Measurements from ENCODE around the gene COL5A1.

COL5A1 gene

DNA sequence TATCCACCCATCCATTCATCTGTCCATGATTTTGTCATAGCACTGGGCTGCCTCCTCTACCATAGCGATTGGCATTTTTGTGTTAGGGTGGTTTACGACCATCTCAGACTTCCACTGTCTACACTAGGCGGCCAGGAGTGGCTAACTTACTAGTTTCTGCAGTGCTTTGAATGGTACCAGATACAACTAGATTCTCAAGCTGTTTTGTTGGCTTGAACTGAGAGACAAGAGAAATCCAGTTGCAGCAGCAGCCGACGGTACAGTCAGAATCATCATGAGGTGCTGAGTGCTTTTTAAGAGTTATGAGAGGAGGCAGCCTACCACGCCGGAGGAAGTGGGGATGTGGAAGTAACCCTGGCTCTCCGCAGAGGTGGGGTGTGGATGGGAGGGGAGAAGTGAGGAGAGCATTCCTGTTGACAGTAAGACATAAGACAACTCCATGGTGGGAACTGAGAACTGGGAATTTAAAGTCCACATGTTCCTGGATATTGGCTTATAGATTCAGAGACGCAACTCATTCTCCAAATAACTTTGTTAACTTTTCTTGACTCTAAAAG, 27.9 kb downstream of the COL5A1 start:
- peak overlapping the region; percentile 88 for H3K27ac ChIP-seq (ENCODE audit: low read depth, low read length)

DNA sequence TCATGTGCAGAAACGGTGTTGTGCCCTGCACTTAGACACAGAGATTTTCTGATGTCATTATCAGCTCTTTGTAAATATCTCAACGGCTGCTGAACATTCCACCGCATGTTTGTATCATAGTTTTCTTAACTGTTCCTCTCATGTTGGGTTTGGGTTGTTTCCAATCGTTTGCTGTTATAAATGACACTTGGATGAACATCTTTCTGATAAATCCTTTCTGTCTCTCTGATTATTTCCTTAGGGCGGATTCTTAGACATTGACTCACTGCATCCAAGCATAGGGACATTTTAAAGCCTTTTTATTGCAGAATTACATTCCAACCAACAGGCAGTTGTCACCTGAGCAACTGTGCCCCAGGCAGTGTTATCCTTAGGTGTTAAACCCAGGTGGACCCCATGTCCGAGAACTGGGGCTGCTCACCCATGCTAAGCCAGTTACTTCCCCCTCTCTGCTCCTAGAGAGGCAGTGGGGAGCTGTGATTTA, 28.5 kb downstream of the COL5A1 start:
- Histone ChIP-seq H3K4me3 (ENCODE audit: low read depth, low read length) (peak overlapping the region; percentile 13; the same call in 1 of the 2 replicates), H3K79me2 (ENCODE audit: control insufficient read depth, insufficient read depth, low read length, unreplicated experiment) (peaks cover 93% of the 10 kb centered on the region), H3K36me3 (ENCODE audit: insufficient read depth, low read length) (peaks cover 28% of the 10 kb centered on the region), H3K27ac (ENCODE audit: low read depth, low read length) (peak overlapping the region; percentile 88), H3K4me1 (ENCODE audit: control insufficient read depth, insufficient read depth, low read length, unreplicated experiment) (peaks cover 83% of the 10 kb centered on the region), H2AFZ (ENCODE audit: low read length, unreplicated experiment) (no peak overlapping the region), H3K27me3 (ENCODE audit: insufficient read depth, low read length) (no peaks in the 10 kb centered on the region)

More for the DNA sequence above, 27.9 kb downstream of the COL5A1 start:
- H3K79me2 ChIP-seq (ENCODE audit: control insufficient read depth, insufficient read depth, low read length, unreplicated experiment) = peaks cover 93% of the 10 kb centered on the region
- H3K27me3 ChIP-seq (ENCODE audit: insufficient read depth, low read length) = no peaks in the 10 kb centered on the region
- H3K4me3 ChIP-seq (ENCODE audit: low read depth, low read length) = peak overlapping the region; percentile 13; the same call in 1 of the 2 replicates
- H3K4me1 ChIP-seq (ENCODE audit: control insufficient read depth, insufficient read depth, low read length, unreplicated experiment) = peaks cover 81% of the 10 kb centered on the region
- no peak overlapping the region for H2AFZ ChIP-seq (ENCODE audit: low read length, unreplicated experiment)
- peaks cover 29% of the 10 kb centered on the region for H3K36me3 ChIP-seq (ENCODE audit: insufficient read depth, low read length)

DNA sequence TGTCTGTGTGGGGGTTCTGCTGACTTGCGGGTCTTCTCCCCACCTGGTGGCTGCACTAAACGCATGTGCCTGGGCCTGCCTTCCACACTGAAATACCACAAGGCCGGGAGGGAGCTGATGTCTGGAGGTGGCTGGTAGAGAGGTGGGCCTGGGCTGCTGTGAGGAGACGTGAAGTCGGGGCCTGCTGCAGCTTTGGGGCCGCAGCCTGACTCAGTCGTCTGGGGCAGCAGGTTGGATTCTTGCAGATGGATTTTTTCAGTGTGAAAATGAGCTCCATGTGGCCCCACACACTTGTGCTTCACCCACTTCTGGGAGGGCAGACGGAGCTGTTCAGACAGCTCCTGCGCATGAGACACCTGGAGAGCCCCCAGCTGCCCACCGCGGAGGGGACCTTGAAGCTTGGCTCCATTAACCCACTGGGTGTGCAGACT, 29.3 kb downstream of the COL5A1 start:
- peaks cover 32% of the 10 kb centered on the region for H3K36me3 ChIP-seq (ENCODE audit: insufficient read depth, low read length)
- no peaks in the 10 kb centered on the region for H3K27me3 ChIP-seq (ENCODE audit: insufficient read depth, low read length)
- 0 out of 2 replicates have a peak overlapping the region, but pooled peaks have one; percentile 5 for H3K4me3 ChIP-seq (ENCODE audit: low read depth, low read length)
- H3K27ac ChIP-seq (ENCODE audit: low read depth, low read length) = peak overlapping the region; percentile 88
- H2AFZ ChIP-seq (ENCODE audit: low read length, unreplicated experiment) = no peak overlapping the region
- H3K79me2 ChIP-seq (ENCODE audit: control insufficient read depth, insufficient read depth, low read length, unreplicated experiment) = peaks cover 94% of the 10 kb centered on the region
- peaks cover 89% of the 10 kb centered on the region for H3K4me1 ChIP-seq (ENCODE audit: control insufficient read depth, insufficient read depth, low read length, unreplicated experiment)

DNA sequence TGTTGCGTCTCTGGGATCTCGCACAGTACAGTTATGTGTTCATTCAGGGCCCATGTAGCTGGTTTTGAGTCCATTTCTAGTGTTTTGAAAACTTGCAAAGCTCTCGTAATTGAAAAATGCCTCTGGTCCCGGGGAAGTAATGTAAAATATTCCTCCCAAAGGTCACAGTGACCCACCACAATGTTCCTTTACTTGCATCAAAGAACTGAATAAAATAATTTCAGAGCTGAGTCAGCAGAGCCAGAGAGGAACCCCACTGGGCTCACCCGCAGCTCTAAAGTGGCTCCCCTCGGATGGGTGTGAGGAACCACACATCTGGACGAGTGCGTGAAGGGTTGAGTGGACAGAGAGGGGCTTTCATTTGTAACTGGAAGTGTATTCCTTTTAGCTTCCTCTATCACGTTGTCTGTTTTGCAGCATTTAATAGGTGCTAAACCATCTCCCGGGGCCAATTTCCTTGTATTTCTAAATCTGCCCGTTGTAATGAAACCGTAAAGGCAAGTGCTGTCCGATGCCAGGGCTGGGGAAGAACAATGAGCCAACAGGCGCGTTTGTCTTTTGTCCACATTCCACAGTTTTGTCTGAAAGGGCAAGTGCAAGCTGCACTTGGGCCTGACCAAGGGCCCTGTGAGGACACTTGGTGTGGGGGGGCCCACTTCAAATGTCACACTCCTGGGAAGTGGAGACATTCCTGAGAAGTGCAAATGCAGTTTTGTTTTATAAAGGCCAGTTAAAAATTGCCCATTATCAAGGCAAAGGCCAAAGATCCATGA, 29.9 kb downstream of the COL5A1 start:
- Histone ChIP-seq H3K4me3 (ENCODE audit: low read depth, low read length) (no peak overlapping the region), H3K27me3 (ENCODE audit: insufficient read depth, low read length) (no peaks in the 10 kb centered on the region), H3K36me3 (ENCODE audit: insufficient read depth, low read length) (peaks cover 32% of the 10 kb centered on the region), H2AFZ (ENCODE audit: low read length, unreplicated experiment) (no peak overlapping the region), H3K79me2 (ENCODE audit: control insufficient read depth, insufficient read depth, low read length, unreplicated experiment) (peaks cover 95% of the 10 kb centered on the region), H3K4me1 (ENCODE audit: control insufficient read depth, insufficient read depth, low read length, unreplicated experiment) (peaks cover 90% of the 10 kb centered on the region), H3K27ac (ENCODE audit: low read depth, low read length) (peak overlapping the region; percentile 88)

DNA sequence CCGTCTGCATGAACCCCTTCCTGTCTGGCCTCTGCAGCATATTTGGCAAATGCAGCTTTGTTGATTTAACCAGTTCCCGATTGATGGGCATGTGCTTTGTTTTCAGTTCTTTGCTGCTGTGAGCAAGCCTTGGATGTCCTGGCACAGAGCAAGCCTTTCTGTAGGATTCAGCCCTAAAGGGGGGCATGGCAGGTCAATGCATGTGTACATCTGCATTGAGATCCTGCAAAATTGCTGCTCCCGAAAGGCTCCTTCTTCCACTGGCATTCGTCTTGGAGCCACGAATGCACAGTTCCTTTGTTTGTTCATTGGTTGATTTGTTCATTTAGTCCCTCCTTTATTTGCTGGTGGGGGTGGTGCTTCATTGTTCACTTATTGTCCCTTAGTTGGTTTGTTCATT, 34.8 kb downstream of the COL5A1 start:
- H3K4me3 ChIP-seq (ENCODE audit: low read depth, low read length) = no peak overlapping the region
- peaks cover 15% of the 10 kb centered on the region for H3K36me3 ChIP-seq (ENCODE audit: insufficient read depth, low read length)

DNA sequence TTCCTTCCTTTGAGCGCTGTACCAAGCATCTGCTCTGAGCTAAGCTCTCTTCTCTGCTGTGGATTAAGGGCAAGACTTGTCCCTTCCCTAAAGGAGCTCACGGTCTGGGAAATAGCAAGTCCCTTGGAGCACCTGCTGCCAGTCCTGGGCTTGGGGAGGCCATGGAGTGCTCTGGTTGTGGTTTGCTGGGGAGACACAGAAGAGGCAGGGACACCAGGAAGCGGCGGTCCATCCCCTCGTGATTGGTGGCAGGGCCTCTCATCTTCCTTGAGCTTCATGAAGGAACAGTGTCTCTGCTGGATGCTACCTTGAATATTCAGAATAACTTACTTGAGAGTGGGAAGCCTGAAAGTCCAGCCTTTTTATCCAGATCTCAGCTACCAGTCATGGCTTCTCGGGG, 35.3 kb downstream of the COL5A1 start:
- Histone ChIP-seq H3K27me3 (ENCODE audit: insufficient read depth, low read length) (no peaks in the 10 kb centered on the region), H3K36me3 (ENCODE audit: insufficient read depth, low read length) (peaks cover 13% of the 10 kb centered on the region), H3K4me1 (ENCODE audit: control insufficient read depth, insufficient read depth, low read length, unreplicated experiment) (peaks cover 73% of the 10 kb centered on the region), H3K79me2 (ENCODE audit: control insufficient read depth, insufficient read depth, low read length, unreplicated experiment) (peaks cover 97% of the 10 kb centered on the region), H3K27ac (ENCODE audit: low read depth, low read length) (no peak overlapping the region), H3K4me3 (ENCODE audit: low read depth, low read length) (no peak overlapping the region), H2AFZ (ENCODE audit: low read length, unreplicated experiment) (no peak overlapping the region)

More for the DNA sequence above, 34.8 kb downstream of the COL5A1 start:
- peaks cover 76% of the 10 kb centered on the region for H3K4me1 ChIP-seq (ENCODE audit: control insufficient read depth, insufficient read depth, low read length, unreplicated experiment)
- no peak overlapping the region for H2AFZ ChIP-seq (ENCODE audit: low read length, unreplicated experiment)
- no peaks in the 10 kb centered on the region for H3K27me3 ChIP-seq (ENCODE audit: insufficient read depth, low read length)
- no peak overlapping the region for H3K27ac ChIP-seq (ENCODE audit: low read depth, low read length)
- peaks cover 97% of the 10 kb centered on the region for H3K79me2 ChIP-seq (ENCODE audit: control insufficient read depth, insufficient read depth, low read length, unreplicated experiment)

DNA sequence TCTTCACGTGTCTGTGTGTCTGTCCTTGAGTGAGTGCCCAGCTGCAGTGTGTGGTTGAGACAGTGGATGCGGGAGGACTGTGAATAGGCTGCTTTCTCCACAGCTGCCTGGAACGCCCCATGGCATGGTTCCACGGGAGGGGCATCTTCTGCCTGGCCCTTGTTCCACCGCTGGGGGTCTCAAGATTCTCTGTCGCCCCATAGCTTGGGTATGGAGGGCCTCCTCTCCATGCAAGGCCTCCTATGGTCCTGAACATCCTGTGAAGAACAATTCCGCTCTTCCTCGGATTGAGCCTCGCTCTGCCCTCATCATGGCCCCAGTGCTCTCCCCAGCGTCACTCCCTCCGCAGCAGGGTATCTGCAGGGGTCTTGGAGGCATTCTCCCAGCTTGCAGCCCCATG, 36.1 kb downstream of the COL5A1 start:
- H3K27ac ChIP-seq (ENCODE audit: low read depth, low read length) = no peak overlapping the region
- H3K79me2 ChIP-seq (ENCODE audit: control insufficient read depth, insufficient read depth, low read length, unreplicated experiment) = peaks cover 97% of the 10 kb centered on the region
- no peaks in the 10 kb centered on the region for H3K27me3 ChIP-seq (ENCODE audit: insufficient read depth, low read length)
- H3K4me3 ChIP-seq (ENCODE audit: low read depth, low read length) = no peak overlapping the region
- H3K4me1 ChIP-seq (ENCODE audit: control insufficient read depth, insufficient read depth, low read length, unreplicated experiment) = peaks cover 66% of the 10 kb centered on the region
- H3K36me3 ChIP-seq (ENCODE audit: insufficient read depth, low read length) = peaks cover 4% of the 10 kb centered on the region
- H2AFZ ChIP-seq (ENCODE audit: low read length, unreplicated experiment) = no peak overlapping the region

DNA sequence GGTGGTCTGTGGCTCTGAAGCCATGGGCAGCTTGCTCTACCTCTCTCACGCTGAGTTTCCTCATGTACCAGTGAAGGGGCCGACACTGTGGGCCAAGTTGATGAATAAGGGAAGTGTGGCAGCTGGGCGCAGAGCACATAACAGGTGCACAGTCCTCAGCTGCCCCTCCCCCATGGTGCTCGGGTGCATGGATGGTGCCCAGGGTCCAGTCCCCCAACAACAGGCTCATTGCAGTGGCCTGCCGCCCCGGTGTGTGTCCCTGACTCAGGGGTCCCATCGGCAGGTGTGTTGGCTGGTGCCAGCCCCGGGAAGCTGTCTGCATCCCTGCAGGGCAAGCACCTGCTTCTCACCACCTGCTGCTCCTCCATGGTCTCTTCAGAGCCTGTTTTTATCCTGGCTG, 36.6 kb downstream of the COL5A1 start:
- H3K4me3 ChIP-seq (ENCODE audit: low read depth, low read length) = no peak overlapping the region
- H2AFZ ChIP-seq (ENCODE audit: low read length, unreplicated experiment) = no peak overlapping the region
- no peaks in the 10 kb centered on the region for H3K27me3 ChIP-seq (ENCODE audit: insufficient read depth, low read length)
- H3K4me1 ChIP-seq (ENCODE audit: control insufficient read depth, insufficient read depth, low read length, unreplicated experiment) = peaks cover 63% of the 10 kb centered on the region
- no peak overlapping the region for H3K27ac ChIP-seq (ENCODE audit: low read depth, low read length)
- H3K79me2 ChIP-seq (ENCODE audit: control insufficient read depth, insufficient read depth, low read length, unreplicated experiment) = peaks cover 97% of the 10 kb centered on the region
- peaks cover 4% of the 10 kb centered on the region; the same call in 1 of the 2 replicates for H3K36me3 ChIP-seq (ENCODE audit: insufficient read depth, low read length)

DNA sequence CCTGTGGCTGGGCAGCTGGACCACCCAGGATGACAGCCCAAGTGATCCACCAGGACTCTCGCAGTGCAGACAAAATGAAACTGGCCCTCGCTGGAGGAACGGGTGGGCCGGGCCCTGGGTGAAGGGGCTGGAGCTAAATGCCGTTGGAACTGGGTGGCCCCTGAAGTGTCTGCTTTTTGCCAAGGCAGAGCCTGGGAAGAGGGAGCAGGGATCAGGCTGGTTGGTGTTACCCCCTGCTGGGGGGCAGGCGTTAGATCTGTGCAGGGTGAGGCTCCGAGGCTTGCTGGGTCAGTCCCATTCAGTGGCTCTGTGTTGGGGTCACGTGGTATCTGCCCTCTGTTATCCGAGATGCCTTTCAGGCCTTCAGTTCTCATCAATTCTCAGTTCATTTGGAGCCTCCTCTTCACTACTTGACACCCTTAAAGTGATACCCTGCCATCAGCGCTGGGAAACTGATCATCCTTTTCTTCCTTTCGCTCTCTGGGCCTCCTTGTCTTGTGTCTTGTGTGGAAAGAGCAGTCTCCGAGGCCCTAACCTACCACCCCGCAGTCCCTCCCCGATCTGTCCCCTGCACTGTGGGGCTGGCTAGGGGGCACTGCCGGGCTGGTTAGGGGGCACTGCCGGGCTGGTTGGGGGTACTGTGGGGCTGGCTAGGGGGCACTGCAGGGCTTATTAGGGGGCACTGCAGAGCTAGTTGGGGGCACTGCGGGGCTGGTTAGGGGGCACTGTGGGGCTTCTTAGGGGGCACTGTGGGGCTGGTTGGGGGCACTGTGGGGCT, 37.3 kb downstream of the COL5A1 start:
- Histone ChIP-seq H3K4me1 (ENCODE audit: control insufficient read depth, insufficient read depth, low read length, unreplicated experiment) (peaks cover 56% of the 10 kb centered on the region), H3K27ac (ENCODE audit: low read depth, low read length) (no peak overlapping the region), H3K36me3 (ENCODE audit: insufficient read depth, low read length) (peaks cover 4% of the 10 kb centered on the region; the same call in 1 of the 2 replicates), H3K4me3 (ENCODE audit: low read depth, low read length) (no peak overlapping the region), H2AFZ (ENCODE audit: low read length, unreplicated experiment) (no peak overlapping the region), H3K79me2 (ENCODE audit: control insufficient read depth, insufficient read depth, low read length, unreplicated experiment) (peaks cover 97% of the 10 kb centered on the region), H3K27me3 (ENCODE audit: insufficient read depth, low read length) (no peaks in the 10 kb centered on the region)

DNA sequence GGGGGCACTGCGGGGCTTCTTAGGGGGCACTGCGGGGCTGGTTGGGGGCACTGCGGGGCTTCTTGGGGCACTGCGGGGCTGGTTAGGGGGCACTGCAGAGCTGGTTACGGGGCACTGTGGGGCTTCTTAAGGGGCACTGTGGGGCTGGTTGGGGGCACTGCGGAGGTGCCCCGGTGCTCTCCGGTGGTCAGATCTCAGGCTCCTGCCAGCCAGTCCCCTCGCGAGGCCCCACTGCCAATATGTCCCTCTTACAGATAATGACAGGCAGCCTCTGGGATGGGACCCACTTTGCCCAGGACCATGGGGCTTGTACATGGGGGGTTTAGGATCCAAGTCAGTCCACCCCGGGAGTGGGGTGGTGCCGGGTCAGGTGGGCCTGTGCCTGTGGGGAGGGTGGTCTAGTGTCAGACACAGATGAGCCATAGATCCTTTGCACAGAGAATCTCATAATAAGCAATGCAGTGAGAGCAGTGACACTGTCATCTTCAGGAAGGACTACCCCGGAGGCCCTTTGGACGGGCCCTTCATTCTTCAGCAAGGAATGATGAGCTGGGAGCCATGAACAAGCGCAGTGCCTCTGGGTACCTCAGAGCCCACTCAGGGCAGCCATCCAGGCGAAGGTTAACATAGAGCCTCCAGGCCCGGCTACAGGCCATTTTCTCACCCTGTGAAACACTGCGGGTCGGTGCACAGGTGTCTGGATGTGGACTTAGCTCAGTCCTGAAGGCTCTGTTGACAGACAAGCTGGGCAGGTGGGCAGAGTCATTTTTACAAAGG, 38.2 kb downstream of the COL5A1 start:
- H3K4me1 ChIP-seq (ENCODE audit: control insufficient read depth, insufficient read depth, low read length, unreplicated experiment) = peaks cover 48% of the 10 kb centered on the region
- H3K79me2 ChIP-seq (ENCODE audit: control insufficient read depth, insufficient read depth, low read length, unreplicated experiment) = peaks cover 95% of the 10 kb centered on the region
- H3K27me3 ChIP-seq (ENCODE audit: insufficient read depth, low read length) = no peaks in the 10 kb centered on the region
- no peak overlapping the region for H3K4me3 ChIP-seq (ENCODE audit: low read depth, low read length)
- H2AFZ ChIP-seq (ENCODE audit: low read length, unreplicated experiment) = no peak overlapping the region
- H3K36me3 ChIP-seq (ENCODE audit: insufficient read depth, low read length) = peaks cover 9% of the 10 kb centered on the region; the same call in 1 of the 2 replicates
- H3K27ac ChIP-seq (ENCODE audit: low read depth, low read length) = no peak overlapping the region

Measured in ACC112 (cell line).